ENCODE results near the gene CRAMP1.
A peak's percentile ranks its signal among the peaks of the same experiment; 100 is the strongest.

CRAMP1 gene

DNA sequence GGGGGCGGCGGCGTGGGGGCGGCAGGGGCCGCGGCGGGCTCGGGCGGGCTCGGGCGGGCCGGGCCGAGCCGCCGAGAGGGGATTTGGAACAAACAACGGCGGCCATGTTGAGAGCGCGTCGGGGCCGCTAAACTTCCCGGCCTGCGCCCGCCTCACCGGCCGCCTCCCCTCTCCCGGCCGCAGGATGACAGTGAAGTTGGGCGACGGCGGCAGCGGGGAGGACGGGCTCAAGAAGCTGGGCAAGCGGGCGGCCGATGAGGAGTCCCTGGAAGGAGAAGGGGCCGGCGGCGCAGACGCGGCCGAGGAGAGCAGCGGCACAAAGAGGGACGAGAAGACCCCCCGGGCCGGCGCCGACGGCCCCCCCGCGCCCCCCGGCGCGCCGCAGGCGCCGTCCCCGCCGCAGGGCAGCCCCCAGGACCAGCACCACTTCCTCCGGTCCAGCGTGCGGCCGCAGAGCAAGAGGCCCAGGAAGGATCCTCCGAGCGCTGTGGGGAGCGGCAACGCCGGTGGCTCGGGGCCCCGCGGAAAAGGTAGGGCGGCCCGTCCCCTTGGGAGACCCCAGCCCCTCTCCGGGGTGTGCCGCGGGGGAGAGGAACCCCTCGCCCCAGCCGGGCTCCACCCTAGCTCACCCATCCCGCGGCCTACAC lies 2.4 kb downstream of the CRAMP1 start:
- 1 to 2% methylated on average over 41 to 56 of the region's 80 CpGs for WGBS, 2 experiments (ENCODE audit: insufficient coverage in 2 of 2)
- Histone ChIP-seq H3K4me1 (ENCODE audit: control insufficient read depth, insufficient read depth, low read length, poor library complexity, severe bottlenecking) (peaks cover 16% of the 10 kb centered on the region), H3K4me3 (ENCODE audit: extremely low read depth, insufficient read depth, low read length, poor library complexity, severe bottlenecking) (peak overlapping the region; percentile 55), H3K27ac (ENCODE audit: low read depth, low read length, severe bottlenecking) (no peak overlapping the region), H3K9me3 (ENCODE audit: control insufficient read depth, low read length) (no peaks in the 10 kb centered on the region), H3K36me3 (ENCODE audit: control insufficient read depth, insufficient read depth, low read length) (peaks cover 46% of the 10 kb centered on the region)

DNA sequence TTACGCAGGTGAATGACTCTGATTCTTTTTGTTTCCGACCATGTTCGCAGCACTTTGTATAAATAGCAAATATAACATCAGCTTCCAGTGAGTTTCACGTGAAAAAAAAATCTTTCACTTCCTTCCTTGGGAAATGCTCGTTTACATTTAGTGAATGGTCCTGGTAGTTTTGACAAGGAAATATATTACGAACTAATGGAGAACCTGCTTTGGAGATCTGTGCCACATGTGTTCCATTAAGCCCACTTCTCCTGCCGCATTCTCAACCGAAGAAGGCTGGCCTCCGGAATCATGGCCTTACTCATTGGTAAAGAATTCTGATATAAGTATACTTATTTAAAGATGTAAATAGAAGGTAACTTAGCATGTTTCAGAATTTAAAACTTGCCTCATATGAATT lies 3.6 kb downstream of the CRAMP1 start:
- Histone ChIP-seq H3K4me3 (ENCODE audit: extremely low read depth, insufficient read depth, low read length, poor library complexity, severe bottlenecking) (peak overlapping the region; percentile 55), H3K36me3 (ENCODE audit: control insufficient read depth, insufficient read depth, low read length) (peaks cover 58% of the 10 kb centered on the region), H3K4me1 (ENCODE audit: control insufficient read depth, insufficient read depth, low read length, poor library complexity, severe bottlenecking) (peaks cover 16% of the 10 kb centered on the region), H3K9me3 (ENCODE audit: control insufficient read depth, low read length) (no peaks in the 10 kb centered on the region), H3K27ac (ENCODE audit: low read depth, low read length, severe bottlenecking) (no peak overlapping the region)
- WGBS, 2 experiments (ENCODE audit: insufficient coverage in 2 of 2) = 90 to 91% methylated on average over 5 of the region's 9 CpGs

DNA sequence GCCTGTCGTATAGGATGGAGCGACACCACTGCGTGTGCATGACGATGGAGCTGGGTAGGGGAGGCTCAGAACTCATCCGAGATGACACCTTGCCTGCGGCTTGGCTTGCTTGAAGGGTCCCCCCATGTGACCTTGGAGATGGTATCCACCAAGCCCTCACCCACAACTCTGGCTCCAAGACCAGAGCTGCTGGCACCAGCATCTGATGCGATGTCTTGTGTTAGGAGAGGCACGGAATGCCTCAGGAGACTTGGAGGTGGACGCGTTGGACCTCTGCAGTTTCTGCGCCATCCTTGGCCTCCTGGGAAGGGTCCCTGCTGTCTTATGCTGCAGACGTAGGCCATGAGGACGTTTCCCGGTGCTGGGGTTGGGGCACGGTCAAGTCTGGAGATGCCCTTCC lies 7.8 kb downstream of the CRAMP1 start:
- WGBS, 2 experiments (ENCODE audit: insufficient coverage in 2 of 2) = 97% methylated on average over 10 to 15 of the region's 15 CpGs
- Histone ChIP-seq H3K4me1 (ENCODE audit: control insufficient read depth, insufficient read depth, low read length, poor library complexity, severe bottlenecking) (peaks cover 13% of the 10 kb centered on the region), H3K4me3 (ENCODE audit: extremely low read depth, insufficient read depth, low read length, poor library complexity, severe bottlenecking) (no peak overlapping the region), H3K9me3 (ENCODE audit: control insufficient read depth, low read length) (no peaks in the 10 kb centered on the region), H3K36me3 (ENCODE audit: control insufficient read depth, insufficient read depth, low read length) (peaks cover 91% of the 10 kb centered on the region), H3K27ac (ENCODE audit: low read depth, low read length, severe bottlenecking) (no peak overlapping the region)

DNA sequence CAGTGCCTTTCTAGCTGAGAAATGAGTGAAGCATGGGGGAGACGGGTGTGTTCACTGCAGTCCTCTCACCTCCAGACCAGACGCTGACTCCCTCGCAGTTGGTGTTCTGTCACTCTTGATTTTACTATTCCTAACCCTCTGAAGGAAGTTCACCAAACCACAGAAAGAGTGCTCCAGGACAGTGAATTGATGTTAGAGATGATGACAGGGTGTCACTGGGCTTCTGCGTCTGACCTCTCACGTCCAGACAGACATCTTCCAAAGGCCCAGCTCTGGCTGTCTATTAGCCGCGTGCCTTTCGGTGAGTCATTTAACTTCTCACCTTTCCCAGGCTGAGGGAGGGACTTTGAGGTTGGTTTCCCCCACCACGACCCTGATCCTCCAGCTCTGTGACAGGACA lies 8.2 kb downstream of the CRAMP1 start:
- peaks cover 89% of the 10 kb centered on the region for H3K36me3 ChIP-seq (ENCODE audit: control insufficient read depth, insufficient read depth, low read length)
- H3K4me3 ChIP-seq (ENCODE audit: extremely low read depth, insufficient read depth, low read length, poor library complexity, severe bottlenecking) = no peak overlapping the region
- peaks cover 9% of the 10 kb centered on the region for H3K4me1 ChIP-seq (ENCODE audit: control insufficient read depth, insufficient read depth, low read length, poor library complexity, severe bottlenecking)
- WGBS, 2 experiments (ENCODE audit: insufficient coverage in 2 of 2) = 100% methylated on average over 3 of the region's 9 CpGs; no CpG with 5 or more reads in 1 of the 2 experiments
- H3K9me3 ChIP-seq (ENCODE audit: control insufficient read depth, low read length) = no peaks in the 10 kb centered on the region
- no peak overlapping the region for H3K27ac ChIP-seq (ENCODE audit: low read depth, low read length, severe bottlenecking)

DNA sequence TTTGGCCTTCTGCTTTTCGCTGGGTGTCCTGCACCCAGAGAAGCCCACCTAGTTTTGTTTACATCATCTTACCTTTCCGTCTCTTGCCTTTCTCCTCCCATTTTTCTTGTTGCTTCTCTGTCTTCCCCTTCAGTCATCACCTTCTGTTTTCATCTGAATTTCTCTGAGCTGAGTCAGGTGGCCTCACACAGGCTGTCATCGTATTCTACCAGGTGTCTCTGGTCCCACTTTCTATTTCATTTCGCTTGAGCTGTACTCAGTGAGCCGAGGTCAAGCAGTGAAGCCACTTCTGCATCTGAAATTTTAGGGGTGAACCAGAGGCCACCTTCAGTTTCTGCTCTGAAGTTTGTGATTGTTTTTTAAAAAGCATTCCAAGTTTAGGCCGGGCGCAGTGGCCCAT lies 9.7 kb downstream of the CRAMP1 start:
- peaks cover 90% of the 10 kb centered on the region for H3K36me3 ChIP-seq (ENCODE audit: control insufficient read depth, insufficient read depth, low read length)
- H3K4me3 ChIP-seq (ENCODE audit: extremely low read depth, insufficient read depth, low read length, poor library complexity, severe bottlenecking) = no peak overlapping the region
- no peak overlapping the region for H3K27ac ChIP-seq (ENCODE audit: low read depth, low read length, severe bottlenecking)
- WGBS, 2 experiments (ENCODE audit: insufficient coverage in 2 of 2) = 93 to 94% methylated on average over 7 of the region's 7 CpGs
- H3K4me1 ChIP-seq (ENCODE audit: control insufficient read depth, insufficient read depth, low read length, poor library complexity, severe bottlenecking) = no peaks in the 10 kb centered on the region
- H3K9me3 ChIP-seq (ENCODE audit: control insufficient read depth, low read length) = no peaks in the 10 kb centered on the region

DNA sequence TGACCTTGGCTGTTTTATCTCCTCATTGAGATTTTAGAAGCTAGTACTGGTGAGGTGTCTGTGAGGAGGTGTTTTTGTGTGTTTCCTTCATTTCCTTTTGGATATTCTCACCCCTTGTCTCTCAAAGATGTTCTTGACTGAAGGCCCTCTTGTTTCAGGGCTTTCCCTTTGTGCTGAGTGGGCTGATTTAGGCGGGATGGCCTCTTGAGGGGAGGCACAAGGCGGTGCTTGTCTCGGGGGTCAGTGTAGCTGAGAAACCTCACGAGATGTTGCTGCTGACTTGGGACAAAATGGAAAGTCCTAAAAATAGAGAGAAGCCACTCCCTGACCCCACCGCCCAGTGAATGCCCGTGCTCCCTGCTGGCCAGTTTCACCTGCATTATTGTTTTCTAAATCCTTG lies 14.2 kb downstream of the CRAMP1 start:
- Histone ChIP-seq H3K36me3 (ENCODE audit: control insufficient read depth, insufficient read depth, low read length) (peaks cover 80% of the 10 kb centered on the region), H3K4me3 (ENCODE audit: extremely low read depth, insufficient read depth, low read length, poor library complexity, severe bottlenecking) (no peak overlapping the region), H3K9me3 (ENCODE audit: control insufficient read depth, low read length) (no peaks in the 10 kb centered on the region), H3K27ac (ENCODE audit: low read depth, low read length, severe bottlenecking) (no peak overlapping the region), H3K4me1 (ENCODE audit: control insufficient read depth, insufficient read depth, low read length, poor library complexity, severe bottlenecking) (no peaks in the 10 kb centered on the region)
- 94 to 98% methylated on average over 4 of the region's 6 CpGs for WGBS, 2 experiments (ENCODE audit: insufficient coverage in 2 of 2)

DNA sequence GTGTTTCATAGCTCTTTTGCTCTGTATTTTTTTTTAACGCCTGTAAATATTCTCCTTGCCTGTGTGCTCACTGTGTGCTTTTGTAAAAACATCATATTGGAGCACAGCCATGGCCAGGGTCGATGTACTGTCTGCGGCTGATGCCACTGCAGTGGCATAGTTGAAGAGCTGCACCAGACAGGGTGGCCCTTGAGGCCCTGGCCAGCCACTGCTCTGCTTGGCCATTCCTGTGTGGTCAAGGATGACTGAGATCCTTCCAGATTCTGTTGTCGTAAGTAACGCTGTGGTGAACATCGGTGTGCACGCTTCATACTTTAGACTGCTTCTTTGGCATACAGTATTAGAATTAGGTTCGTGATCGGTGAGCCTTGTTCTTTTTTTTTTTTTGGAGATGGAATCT lies 14.6 kb downstream of the CRAMP1 start:
- no peaks in the 10 kb centered on the region for H3K4me1 ChIP-seq (ENCODE audit: control insufficient read depth, insufficient read depth, low read length, poor library complexity, severe bottlenecking)
- no peak overlapping the region for H3K27ac ChIP-seq (ENCODE audit: low read depth, low read length, severe bottlenecking)
- 96 to 99% methylated on average over 9 of the region's 9 CpGs for WGBS, 2 experiments (ENCODE audit: insufficient coverage in 2 of 2)
- peaks cover 80% of the 10 kb centered on the region for H3K36me3 ChIP-seq (ENCODE audit: control insufficient read depth, insufficient read depth, low read length)
- H3K9me3 ChIP-seq (ENCODE audit: control insufficient read depth, low read length) = no peaks in the 10 kb centered on the region
- H3K4me3 ChIP-seq (ENCODE audit: extremely low read depth, insufficient read depth, low read length, poor library complexity, severe bottlenecking) = no peak overlapping the region

DNA sequence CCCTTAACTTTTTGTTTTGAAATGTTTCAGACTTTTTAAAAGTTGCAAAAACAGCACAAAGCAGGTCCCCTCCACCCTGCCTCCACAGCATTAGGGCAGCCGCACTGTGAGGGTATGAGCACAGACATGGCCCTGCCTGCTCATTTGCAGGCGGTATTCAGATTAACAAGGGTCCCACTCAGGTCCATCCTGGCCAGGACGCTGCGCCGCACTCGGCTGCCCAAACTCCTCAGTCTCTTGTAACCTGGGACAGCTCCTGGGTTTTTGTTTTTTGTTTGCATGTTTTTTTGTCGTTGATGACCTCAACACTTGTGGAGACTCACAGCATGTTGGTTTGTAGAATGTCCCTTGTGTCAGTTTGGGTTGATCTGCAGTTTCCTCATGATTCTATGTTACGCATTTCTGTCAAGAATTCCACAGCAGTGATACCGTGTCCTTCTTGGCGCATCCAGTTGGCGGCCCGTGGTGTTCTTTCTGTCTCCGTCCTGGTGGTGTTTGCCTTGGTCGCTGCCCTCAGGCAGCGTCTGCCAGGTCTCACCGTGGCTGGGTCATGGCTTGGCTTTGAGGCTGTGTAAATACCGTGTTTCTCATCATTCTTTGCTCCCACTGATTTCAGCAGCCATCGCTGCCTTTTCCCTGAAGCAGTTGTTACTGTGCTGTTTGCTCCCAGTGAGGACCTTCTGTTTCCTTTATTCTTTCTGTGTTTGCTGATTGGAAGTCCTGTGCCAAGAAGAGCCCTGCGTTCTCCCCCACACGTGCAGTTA lies 18.5 kb downstream of the CRAMP1 start:
- Histone ChIP-seq H3K4me3 (ENCODE audit: extremely low read depth, insufficient read depth, low read length, poor library complexity, severe bottlenecking) (no peak overlapping the region), H3K9me3 (ENCODE audit: control insufficient read depth, low read length) (no peaks in the 10 kb centered on the region), H3K27ac (ENCODE audit: low read depth, low read length, severe bottlenecking) (no peak overlapping the region), H3K36me3 (ENCODE audit: control insufficient read depth, insufficient read depth, low read length) (peaks cover 90% of the 10 kb centered on the region), H3K4me1 (ENCODE audit: control insufficient read depth, insufficient read depth, low read length, poor library complexity, severe bottlenecking) (no peaks in the 10 kb centered on the region)
- WGBS, 2 experiments (ENCODE audit: insufficient coverage in 2 of 2) = 93 to 94% methylated on average over 18 of the region's 20 CpGs

DNA sequence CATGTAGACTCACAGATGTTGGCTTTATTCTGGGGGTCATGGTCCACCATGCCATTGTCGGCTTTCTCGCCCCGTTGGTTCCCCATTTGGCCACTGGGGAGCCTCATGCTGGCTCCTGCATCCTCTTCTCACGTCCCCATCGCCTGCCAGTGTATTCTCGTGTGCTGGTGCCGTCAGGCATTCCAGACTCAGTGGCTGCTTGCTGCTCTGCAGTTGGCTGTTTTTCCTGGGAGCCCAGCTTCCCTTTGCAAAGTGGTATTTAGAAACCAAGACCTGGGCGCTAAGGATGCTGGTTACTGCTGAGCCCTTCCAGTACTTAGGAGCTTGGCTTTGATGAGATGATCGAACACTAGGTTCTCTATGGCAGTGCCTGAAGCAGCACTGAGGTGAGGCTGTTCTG lies 19.1 kb downstream of the CRAMP1 start:
- Histone ChIP-seq H3K9me3 (ENCODE audit: control insufficient read depth, low read length) (no peaks in the 10 kb centered on the region), H3K4me3 (ENCODE audit: extremely low read depth, insufficient read depth, low read length, poor library complexity, severe bottlenecking) (no peak overlapping the region), H3K27ac (ENCODE audit: low read depth, low read length, severe bottlenecking) (no peak overlapping the region), H3K4me1 (ENCODE audit: control insufficient read depth, insufficient read depth, low read length, poor library complexity, severe bottlenecking) (no peaks in the 10 kb centered on the region), H3K36me3 (ENCODE audit: control insufficient read depth, insufficient read depth, low read length) (peaks cover 88% of the 10 kb centered on the region)
- WGBS, 2 experiments (ENCODE audit: insufficient coverage in 2 of 2) = 93 to 94% methylated on average over 9 of the region's 9 CpGs

DNA sequence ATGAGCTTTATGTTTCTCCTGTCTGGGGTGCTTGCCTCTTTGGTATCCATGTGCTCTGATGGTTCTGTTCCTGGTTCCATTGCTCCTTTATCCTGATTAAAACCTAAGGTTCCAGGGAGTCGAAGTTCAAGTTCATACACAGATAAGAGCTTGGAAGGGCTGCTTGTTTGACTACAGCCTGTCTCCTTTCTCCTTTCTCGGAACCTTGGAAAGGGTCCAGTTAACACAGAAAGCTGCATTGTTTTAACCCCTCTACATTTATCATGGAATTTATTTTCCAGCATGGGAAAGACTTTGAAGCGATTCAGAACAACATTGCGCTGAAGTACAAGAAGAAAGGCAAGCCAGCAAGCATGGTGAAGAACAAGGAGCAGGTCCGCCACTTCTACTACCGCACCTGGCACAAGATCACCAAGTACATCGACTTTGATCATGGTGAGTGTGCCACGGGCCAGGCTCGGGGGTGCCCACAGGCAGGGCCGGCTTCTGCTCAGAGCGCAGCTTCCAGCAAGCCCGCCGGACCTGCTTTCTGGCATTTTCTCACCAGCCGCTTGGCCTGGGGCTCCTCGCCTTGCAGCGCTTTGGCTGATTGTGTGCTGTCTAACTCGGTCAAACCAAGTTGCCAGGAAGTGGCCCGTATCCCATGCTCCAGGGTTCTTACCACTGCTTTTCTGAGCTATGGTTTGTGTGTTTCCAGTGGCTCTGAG lies 19.9 kb downstream of the CRAMP1 start:
- no peak overlapping the region for H3K4me3 ChIP-seq (ENCODE audit: extremely low read depth, insufficient read depth, low read length, poor library complexity, severe bottlenecking)
- WGBS, 2 experiments (ENCODE audit: insufficient coverage in 2 of 2) = 95 to 96% methylated on average over 17 to 18 of the region's 18 CpGs
- H3K27ac ChIP-seq (ENCODE audit: low read depth, low read length, severe bottlenecking) = no peak overlapping the region
- peaks cover 87% of the 10 kb centered on the region for H3K36me3 ChIP-seq (ENCODE audit: control insufficient read depth, insufficient read depth, low read length)
- H3K9me3 ChIP-seq (ENCODE audit: control insufficient read depth, low read length) = no peaks in the 10 kb centered on the region
- H3K4me1 ChIP-seq (ENCODE audit: control insufficient read depth, insufficient read depth, low read length, poor library complexity, severe bottlenecking) = no peaks in the 10 kb centered on the region

DNA sequence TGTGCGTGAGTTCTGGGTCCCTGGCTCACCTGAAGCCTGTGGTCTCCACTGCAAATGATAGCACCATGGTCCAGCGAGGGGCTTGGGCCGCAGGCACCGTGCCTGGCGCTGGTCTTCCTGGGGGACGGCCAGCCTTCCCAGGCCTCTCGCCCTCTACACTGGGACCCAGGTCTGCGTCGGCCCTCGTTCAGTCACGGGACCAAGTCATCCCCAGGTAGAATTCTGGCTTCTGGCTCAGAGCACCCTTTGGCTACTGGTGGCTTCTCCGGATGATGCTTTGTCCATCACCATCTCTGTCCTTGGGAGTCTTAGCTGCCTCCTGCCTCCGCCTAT lies 20.4 kb downstream of the CRAMP1 start:
- H3K9me3 ChIP-seq (ENCODE audit: control insufficient read depth, low read length) = no peaks in the 10 kb centered on the region
- H3K4me1 ChIP-seq (ENCODE audit: control insufficient read depth, insufficient read depth, low read length, poor library complexity, severe bottlenecking) = no peaks in the 10 kb centered on the region
- H3K36me3 ChIP-seq (ENCODE audit: control insufficient read depth, insufficient read depth, low read length) = peaks cover 84% of the 10 kb centered on the region
- 96 to 97% methylated on average over 11 to 13 of the region's 13 CpGs for WGBS, 2 experiments (ENCODE audit: insufficient coverage in 2 of 2)
- H3K4me3 ChIP-seq (ENCODE audit: extremely low read depth, insufficient read depth, low read length, poor library complexity, severe bottlenecking) = no peak overlapping the region
- H3K27ac ChIP-seq (ENCODE audit: low read depth, low read length, severe bottlenecking) = no peak overlapping the region
